ENCODE data around the gene HIGD1A.

The HIGD1A gene

DNA sequence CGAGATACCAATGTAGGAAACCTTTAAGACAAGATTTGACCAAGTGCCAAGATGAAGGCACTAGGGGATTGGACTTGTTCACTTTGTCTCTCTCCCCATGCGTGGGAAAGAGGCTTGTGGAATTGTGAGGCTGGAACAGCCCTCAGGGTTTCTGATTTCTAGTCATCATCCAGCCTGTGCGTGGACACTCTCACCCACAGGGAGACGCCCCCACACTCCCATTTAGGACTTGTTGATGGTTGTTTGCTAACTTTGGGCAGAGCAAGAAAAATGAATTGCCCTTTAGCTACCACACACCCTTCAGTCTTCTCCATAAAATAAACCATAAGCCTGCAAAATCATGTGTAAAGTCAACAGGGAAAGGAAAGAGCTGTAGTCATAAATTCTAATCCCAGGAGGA, 23.4 kb upstream of the HIGD1A start:
- no peak overlapping the region for H3K4me3 ChIP-seq (ENCODE audit: low read depth, low read length)
- H3K27ac ChIP-seq: no peak overlapping the region
- H3K36me3 ChIP-seq (replicated peaks): no peaks in the 10 kb centered on the region
- DNase-seq: no peak
- H3K27me3 ChIP-seq (replicated peaks): peaks cover 5% of the 10 kb centered on the region
- in situ Hi-C loops (cut with HindIII; ENCODE audit: low pct_ligation_motif_present, low sequenced_read_pairs): no loop called here
- TF ChIP-seq, protein P1, sequence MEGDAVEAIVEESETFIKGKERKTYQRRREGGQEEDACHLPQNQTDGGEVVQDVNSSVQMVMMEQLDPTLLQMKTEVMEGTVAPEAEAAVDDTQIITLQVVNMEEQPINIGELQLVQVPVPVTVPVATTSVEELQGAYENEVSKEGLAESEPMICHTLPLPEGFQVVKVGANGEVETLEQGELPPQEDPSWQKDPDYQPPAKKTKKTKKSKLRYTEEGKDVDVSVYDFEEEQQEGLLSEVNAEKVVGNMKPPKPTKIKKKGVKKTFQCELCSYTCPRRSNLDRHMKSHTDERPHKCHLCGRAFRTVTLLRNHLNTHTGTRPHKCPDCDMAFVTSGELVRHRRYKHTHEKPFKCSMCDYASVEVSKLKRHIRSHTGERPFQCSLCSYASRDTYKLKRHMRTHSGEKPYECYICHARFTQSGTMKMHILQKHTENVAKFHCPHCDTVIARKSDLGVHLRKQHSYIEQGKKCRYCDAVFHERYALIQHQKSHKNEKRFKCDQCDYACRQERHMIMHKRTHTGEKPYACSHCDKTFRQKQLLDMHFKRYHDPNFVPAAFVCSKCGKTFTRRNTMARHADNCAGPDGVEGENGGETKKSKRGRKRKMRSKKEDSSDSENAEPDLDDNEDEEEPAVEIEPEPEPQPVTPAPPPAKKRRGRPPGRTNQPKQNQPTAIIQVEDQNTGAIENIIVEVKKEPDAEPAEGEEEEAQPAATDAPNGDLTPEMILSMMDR (IDR thresholded peaks at IDR 0.05; ENCODE audit: low read depth, low read length, missing control alignments): no peak

DNA sequence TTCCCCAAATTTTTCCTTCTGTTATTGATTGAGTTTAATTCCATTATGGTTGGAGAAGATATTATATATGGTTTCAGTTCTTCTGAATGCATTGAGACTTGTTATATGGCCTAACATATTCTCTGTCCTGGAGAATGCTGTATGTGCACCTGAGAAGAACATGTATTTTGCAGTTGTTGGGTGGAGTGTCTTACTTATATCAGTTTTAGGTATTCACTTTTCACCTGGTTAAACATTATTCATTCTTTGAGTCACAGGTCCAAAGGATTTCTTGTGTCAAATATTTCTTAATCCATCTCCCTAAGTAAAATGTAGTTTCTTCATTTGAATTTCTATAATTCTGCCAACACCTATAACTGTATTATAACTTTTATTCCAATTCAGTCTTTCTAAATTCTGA, 22.7 kb upstream of the HIGD1A start:
- in situ Hi-C loops (cut with HindIII; ENCODE audit: low pct_ligation_motif_present, low sequenced_read_pairs): no loop called here
- Histone ChIP-seq H3K36me3 (replicated peaks) (no peaks in the 10 kb centered on the region), H3K4me3 (ENCODE audit: low read depth, low read length) (no peak overlapping the region), H3K27me3 (replicated peaks) (peaks cover 5% of the 10 kb centered on the region), H3K27ac (no peak overlapping the region)
- no peak for DNase-seq
- TF ChIP-seq, protein P1 (IDR thresholded peaks at IDR 0.05; ENCODE audit: low read depth, low read length, missing control alignments): no peak

DNA sequence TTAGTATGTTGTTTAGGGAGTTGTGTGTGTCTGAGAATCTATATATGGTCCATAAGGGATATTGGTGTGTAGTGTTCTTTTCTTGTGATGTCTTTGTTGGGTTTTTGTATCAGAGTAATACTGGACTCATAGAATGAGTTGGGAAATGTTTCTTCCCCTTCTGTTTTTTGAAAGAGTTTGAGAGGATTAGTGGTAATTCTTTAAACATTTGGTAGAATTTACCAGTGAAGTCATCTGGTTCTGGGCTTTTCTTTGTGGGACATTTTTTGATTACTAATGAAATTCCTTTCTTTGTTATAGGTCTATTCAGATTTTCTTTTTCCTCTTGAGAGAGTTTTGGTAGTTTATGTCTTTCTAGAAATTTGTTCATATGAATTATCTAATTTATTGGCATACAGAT, 21.9 kb upstream of the HIGD1A start:
- TF ChIP-seq, protein P1 (IDR thresholded peaks at IDR 0.05; ENCODE audit: low read depth, low read length, missing control alignments): no peak
- Histone ChIP-seq H3K36me3 (replicated peaks) (no peaks in the 10 kb centered on the region), H3K27ac (no peak overlapping the region), H3K4me3 (ENCODE audit: low read depth, low read length) (no peak overlapping the region), H3K27me3 (replicated peaks) (peaks cover 5% of the 10 kb centered on the region)
- no peak for DNase-seq
- in situ Hi-C loops (cut with HindIII; ENCODE audit: low pct_ligation_motif_present, low sequenced_read_pairs): no loop called here

DNA sequence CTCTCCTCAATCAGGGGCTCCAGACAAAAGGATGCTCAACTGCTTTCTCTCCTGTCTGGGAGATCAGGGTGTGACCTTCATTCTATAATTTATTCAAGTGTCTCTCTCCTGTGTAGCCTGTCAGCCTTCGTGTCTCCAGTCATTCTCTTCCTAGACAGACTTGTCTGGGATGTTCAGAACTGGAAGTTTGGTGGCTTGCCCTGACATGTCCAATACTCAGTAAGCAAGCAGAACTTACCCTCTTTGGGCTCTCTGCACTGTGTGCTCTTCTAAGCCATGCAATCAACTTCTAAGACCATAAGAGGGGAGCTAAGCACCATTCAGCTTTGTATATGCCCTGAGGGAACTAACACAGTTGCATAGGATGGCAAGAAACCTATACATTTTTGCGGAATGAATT, 19.1 kb upstream of the HIGD1A start:
- no peak overlapping the region for H3K27ac ChIP-seq
- H3K27me3 ChIP-seq (replicated peaks): peaks cover 5% of the 10 kb centered on the region
- no peak overlapping the region for H3K4me3 ChIP-seq (ENCODE audit: low read depth, low read length)
- no peak for DNase-seq
- no peaks in the 10 kb centered on the region for H3K36me3 ChIP-seq (replicated peaks)
- in situ Hi-C loops (cut with HindIII; ENCODE audit: low pct_ligation_motif_present, low sequenced_read_pairs): no loop called here
- TF ChIP-seq, protein P1 (IDR thresholded peaks at IDR 0.05; ENCODE audit: low read depth, low read length, missing control alignments): no peak

DNA sequence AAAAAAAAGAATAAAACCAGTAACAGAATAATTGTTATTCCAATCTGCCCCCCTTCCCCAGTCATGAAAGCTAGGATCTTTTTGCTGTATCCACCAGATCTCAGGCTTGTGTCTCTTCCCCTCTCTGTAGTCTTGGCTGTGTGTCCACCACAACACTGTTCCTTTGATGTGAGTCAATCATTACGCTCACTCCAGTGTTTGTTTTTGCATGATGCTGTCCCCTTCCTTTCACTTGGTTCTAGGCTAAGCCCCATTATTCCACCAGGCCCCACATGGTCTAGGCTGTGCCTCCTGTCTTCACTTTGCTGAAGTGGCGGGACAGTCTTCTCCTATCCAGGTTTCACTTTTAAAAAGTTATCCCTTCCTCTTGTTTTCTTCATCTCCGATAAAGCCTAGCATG, 18.5 kb upstream of the HIGD1A start:
- H3K4me3 ChIP-seq (ENCODE audit: low read depth, low read length): no peak overlapping the region
- DNase-seq: no peak
- TF ChIP-seq, protein P1 (IDR thresholded peaks at IDR 0.05; ENCODE audit: low read depth, low read length, missing control alignments): no peak
- in situ Hi-C loops (cut with HindIII; ENCODE audit: low pct_ligation_motif_present, low sequenced_read_pairs): no loop called here
- H3K36me3 ChIP-seq (replicated peaks): no peaks in the 10 kb centered on the region
- H3K27ac ChIP-seq: no peak overlapping the region
- peaks cover 7% of the 10 kb centered on the region for H3K27me3 ChIP-seq (replicated peaks)

DNA sequence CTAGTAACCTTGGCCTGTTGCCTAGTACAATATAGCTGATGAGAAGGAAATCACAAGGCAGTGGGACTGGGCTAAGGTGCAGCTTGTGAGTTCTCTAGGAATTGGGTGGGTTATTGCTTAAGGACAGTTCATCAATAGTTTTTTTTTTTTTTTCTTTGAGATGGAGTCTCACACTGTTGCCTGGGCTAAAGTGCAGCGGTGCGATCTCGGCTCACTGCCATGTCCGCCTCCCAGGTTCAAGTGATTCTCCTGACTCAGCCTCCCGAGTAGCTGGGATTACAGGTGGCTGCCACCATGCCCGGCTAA, 16.4 kb upstream of the HIGD1A start:
- H3K36me3 ChIP-seq (replicated peaks): no peaks in the 10 kb centered on the region
- TF ChIP-seq, protein P1 (IDR thresholded peaks at IDR 0.05; ENCODE audit: low read depth, low read length, missing control alignments): no peak
- in situ Hi-C loops (cut with HindIII; ENCODE audit: low pct_ligation_motif_present, low sequenced_read_pairs): no loop called here
- peaks cover 2% of the 10 kb centered on the region for H3K27me3 ChIP-seq (replicated peaks)
- no peak for DNase-seq
- no peak overlapping the region for H3K27ac ChIP-seq
- no peak overlapping the region for H3K4me3 ChIP-seq (ENCODE audit: low read depth, low read length)

All from brain microvascular endothelial cell (primary cell).